GM12878 (cell line): ENCODE data around the gene ARHGAP5. TPM values are rescaled to one million over a fixed set of nuclear protein-coding genes. Genes with fewer than 3 reads are reported as not detected.
A peak's percentile ranks its signal among the peaks of the same experiment; 100 is the strongest.

Source experiments
- CBX3 ChIP-seq: fragments of 200-600 bp; sonication (generic); IDR thresholded peaks from 2 replicates; pipeline ENCODE4 v1.6.1; 2016; ENCODE audit warnings: low read depth, borderline replicate concordance
- EGR1 ChIP-seq, 2 experiments: IDR thresholded peaks; 1 replicate in 1 of 2; 2 replicates in 1 of 2; pipeline ENCODE4 v1.6.1; 2011 to 2012; ENCODE audit warnings: low read depth in 2 of 2, low read length in 2 of 2, borderline replicate concordance in 1 of 2, mild to moderate bottlenecking in 1 of 2, moderate library complexity in 1 of 2
- ETV6 ChIP-seq, 2 experiments: fragments of 450-650 bp in 1 of 2; IDR thresholded peaks in 1 of 2; conservative IDR thresholded peaks in 1 of 2; 2 replicates each; pipeline ENCODE4 v1.6.1; 2014; ENCODE audit warnings: antibody characterized with exemption in 1 of 2, borderline replicate concordance in 1 of 2, low read depth in 1 of 2, mild to moderate bottlenecking in 1 of 2, moderate library complexity in 1 of 2
- GABPA ChIP-seq: IDR thresholded peaks from 2 replicates; pipeline ENCODE4 v1.6.1; 2014; ENCODE audit warnings: antibody characterized with exemption, low read depth, mild to moderate bottlenecking, inconsistent platforms
- HDAC2 ChIP-seq: fragments of 200-600 bp; sonication (generic); IDR thresholded peaks from 2 replicates; pipeline ENCODE4 v1.6.1; 2017
- MTA2 ChIP-seq: fragments of 450-650 bp; IDR thresholded peaks from 2 replicates; pipeline ENCODE4 v1.6.1; 2016; ENCODE audit warnings: low read depth, mild to moderate bottlenecking, moderate library complexity
- PAX8 ChIP-seq: fragments of 450-650 bp; IDR thresholded peaks from 2 replicates; pipeline ENCODE4 v1.6.1; 2017; ENCODE audit warnings: mild to moderate bottlenecking, moderate library complexity
- YBX1 ChIP-seq: fragments of 450-650 bp; IDR thresholded peaks from 2 replicates; pipeline ENCODE4 v1.6.1; 2016; ENCODE audit warnings: antibody characterized with exemption
- polyA plus RNA-seq, 11 experiments: library from polyadenylated mRNA; depleted of rRNA in 4 of 11; unstranded in 6 of 11; stranded (reverse) in 5 of 11; fragments of >200 nt; fragmentation: Nextera tagmentation in 4 of 11; fragmentation: Illumina TruSeq in 1 of 11; extraction: Ambion mirVana in 4 of 11; extraction: Trizol in 1 of 11; gene quantifications; 1 replicate in 1 of 11; 2 replicates in 10 of 11; pipeline versions ENCODE4 v1.2.1 to v1.2.3, GENCODE V29; 2011 to 2016; ENCODE audit warnings: inconsistent platforms in 2 of 11, missing spikeins in 2 of 11, low read depth in 1 of 11
- total RNA-seq, 4 experiments: library from RNA; depleted of rRNA in 3 of 4; stranded (reverse); fragments of >200 nt in 3 of 4; fragmentation: Illumina TruSeq in 1 of 4; extraction: Trizol in 1 of 4; gene quantifications; 2 replicates each; pipeline versions ENCODE4 v1.2.1 to v1.2.3, GENCODE V29; 2013 to 2021
- TF ChIP-seq, protein P1 (sequence below): fragments of 450-650 bp; IDR thresholded peaks from 2 replicates; pipeline ENCODE4 v1.6.1; 2016; ENCODE audit warnings: mild to moderate bottlenecking
- TF ChIP-seq, protein P2 (sequence below): IDR thresholded peaks from 2 replicates; pipeline ENCODE4 v1.6.1; 2012; ENCODE audit warnings: mild to moderate bottlenecking, low read depth, low read length
- TF ChIP-seq, protein P3 (sequence below): IDR thresholded peaks from 2 replicates; pipeline ENCODE4 v1.6.1; 2012; ENCODE audit warnings: low read depth, low read length, improper control_type of control experiment

Gene ARHGAP5
- total and polyA plus RNA-seq, 10 of the 15 experiments (the other 5 are each of a cell fraction or from before 2014, with no cell fraction given), result 0.91 to 19.6 (median 7.2) TPM

DNA sequence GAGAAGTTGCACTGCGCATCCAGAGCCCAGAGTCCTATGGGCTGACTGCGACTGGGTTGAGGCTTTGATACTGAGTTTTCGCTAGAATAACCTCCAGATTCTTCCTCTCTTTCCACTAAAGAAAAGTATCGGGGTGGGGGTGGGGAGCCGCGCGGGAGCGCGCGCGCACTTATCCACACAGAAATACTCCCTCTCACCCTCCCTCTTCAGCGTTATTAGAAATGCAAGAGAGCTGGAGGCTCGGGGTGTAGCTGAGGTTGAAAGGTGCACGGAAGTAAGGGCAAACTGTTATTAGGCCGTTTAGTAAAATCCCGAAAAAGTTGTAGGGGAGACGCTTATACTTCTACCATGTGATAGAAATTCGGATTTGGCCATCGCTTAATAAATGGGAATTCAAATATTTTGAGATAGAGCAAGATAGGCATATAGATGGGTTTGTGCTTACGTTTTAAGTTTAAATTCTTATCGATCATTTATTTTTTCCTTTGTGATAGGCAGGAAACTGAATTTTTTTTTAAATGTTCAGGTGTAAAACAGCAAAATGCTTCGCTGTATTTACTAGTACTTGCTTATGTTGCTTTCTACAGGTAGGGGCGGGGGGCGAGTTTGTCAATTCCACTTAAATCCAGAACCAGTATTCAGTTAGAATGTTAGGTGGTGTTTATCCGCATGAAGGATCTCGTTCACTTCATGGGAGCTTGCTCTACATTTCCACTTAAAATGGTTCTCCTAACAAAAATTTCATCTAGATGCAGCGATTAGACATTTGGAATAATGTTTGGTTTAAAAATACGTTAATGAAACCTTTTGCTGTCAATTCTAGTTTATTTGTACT is 1.1 kb downstream of the ARHGAP5 start (continued):
- TF ChIP-seq ETV6 (conservative IDR thresholded peaks at IDR 0.05 in 1 of 2, IDR thresholded peaks at IDR 0.05 in 1 of 2; ENCODE audit: borderline replicate concordance in 1 of 2, low read depth in 1 of 2), result no peak
- TF ChIP-seq, protein P1, sequence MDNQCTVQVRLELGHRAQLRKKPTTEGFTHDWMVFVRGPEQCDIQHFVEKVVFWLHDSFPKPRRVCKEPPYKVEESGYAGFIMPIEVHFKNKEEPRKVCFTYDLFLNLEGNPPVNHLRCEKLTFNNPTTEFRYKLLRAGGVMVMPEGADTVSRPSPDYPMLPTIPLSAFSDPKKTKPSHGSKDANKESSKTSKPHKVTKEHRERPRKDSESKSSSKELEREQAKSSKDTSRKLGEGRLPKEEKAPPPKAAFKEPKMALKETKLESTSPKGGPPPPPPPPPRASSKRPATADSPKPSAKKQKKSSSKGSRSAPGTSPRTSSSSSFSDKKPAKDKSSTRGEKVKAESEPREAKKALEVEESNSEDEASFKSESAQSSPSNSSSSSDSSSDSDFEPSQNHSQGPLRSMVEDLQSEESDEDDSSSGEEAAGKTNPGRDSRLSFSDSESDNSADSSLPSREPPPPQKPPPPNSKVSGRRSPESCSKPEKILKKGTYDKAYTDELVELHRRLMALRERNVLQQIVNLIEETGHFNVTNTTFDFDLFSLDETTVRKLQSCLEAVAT, result peak; percentile 78
- no peak for TF ChIP-seq GABPA
- TF ChIP-seq HDAC2, result no peak
- TF ChIP-seq MTA2, result no peak
- TF ChIP-seq CBX3, result no peak
- TF ChIP-seq, protein P2, sequence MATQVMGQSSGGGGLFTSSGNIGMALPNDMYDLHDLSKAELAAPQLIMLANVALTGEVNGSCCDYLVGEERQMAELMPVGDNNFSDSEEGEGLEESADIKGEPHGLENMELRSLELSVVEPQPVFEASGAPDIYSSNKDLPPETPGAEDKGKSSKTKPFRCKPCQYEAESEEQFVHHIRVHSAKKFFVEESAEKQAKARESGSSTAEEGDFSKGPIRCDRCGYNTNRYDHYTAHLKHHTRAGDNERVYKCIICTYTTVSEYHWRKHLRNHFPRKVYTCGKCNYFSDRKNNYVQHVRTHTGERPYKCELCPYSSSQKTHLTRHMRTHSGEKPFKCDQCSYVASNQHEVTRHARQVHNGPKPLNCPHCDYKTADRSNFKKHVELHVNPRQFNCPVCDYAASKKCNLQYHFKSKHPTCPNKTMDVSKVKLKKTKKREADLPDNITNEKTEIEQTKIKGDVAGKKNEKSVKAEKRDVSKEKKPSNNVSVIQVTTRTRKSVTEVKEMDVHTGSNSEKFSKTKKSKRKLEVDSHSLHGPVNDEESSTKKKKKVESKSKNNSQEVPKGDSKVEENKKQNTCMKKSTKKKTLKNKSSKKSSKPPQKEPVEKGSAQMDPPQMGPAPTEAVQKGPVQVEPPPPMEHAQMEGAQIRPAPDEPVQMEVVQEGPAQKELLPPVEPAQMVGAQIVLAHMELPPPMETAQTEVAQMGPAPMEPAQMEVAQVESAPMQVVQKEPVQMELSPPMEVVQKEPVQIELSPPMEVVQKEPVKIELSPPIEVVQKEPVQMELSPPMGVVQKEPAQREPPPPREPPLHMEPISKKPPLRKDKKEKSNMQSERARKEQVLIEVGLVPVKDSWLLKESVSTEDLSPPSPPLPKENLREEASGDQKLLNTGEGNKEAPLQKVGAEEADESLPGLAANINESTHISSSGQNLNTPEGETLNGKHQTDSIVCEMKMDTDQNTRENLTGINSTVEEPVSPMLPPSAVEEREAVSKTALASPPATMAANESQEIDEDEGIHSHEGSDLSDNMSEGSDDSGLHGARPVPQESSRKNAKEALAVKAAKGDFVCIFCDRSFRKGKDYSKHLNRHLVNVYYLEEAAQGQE, result no peak
- TF ChIP-seq, protein P3, sequence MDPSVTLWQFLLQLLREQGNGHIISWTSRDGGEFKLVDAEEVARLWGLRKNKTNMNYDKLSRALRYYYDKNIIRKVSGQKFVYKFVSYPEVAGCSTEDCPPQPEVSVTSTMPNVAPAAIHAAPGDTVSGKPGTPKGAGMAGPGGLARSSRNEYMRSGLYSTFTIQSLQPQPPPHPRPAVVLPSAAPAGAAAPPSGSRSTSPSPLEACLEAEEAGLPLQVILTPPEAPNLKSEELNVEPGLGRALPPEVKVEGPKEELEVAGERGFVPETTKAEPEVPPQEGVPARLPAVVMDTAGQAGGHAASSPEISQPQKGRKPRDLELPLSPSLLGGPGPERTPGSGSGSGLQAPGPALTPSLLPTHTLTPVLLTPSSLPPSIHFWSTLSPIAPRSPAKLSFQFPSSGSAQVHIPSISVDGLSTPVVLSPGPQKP, result no peak
- TF ChIP-seq PAX8, result no peak
- TF ChIP-seq YBX1, result no peak
- TF ChIP-seq EGR1 (IDR thresholded peaks at IDR 0.05; ENCODE audit: borderline replicate concordance in 1 of 2, low read depth in 2 of 2, low read length in 2 of 2), result no peak
